OCI-LY7 (cell line): Measurements from ENCODE around the gene MRPL34. TPM values are rescaled to one million over a fixed set of nuclear protein-coding genes. Genes with fewer than 3 reads are reported as not detected.

Experiments
- BruUV-seq: library from RNA; stranded (reverse); fragments of 400-500 nt; replicated peaks from 2 replicates; lab custom pipeline; 2021; lab: Mats Ljungman, UMichigan
- CTCF ChIA-PET: fragments of 300-600 bp; sonication (Branson Sonifier 250); formaldehyde crosslinking; loops from one replicate; lab custom pipeline; 2022; ENCODE audit warnings: antibody characterized with exemption; ENCODE audit not compliant: unreplicated experiment; lab: Charles Lee
- POLR2A ChIA-PET: fragments of 300-600 bp; sonication (Branson Sonifier 250); formaldehyde crosslinking; loops from one replicate; lab custom pipeline; 2022; ENCODE audit warnings: antibody characterized with exemption; lab: Charles Lee
- DNase-seq: peaks from one replicate; pipeline ENCODE4 v3.0.0-alpha.2; 2015; ENCODE audit warnings: low spot score
- H2AFZ ChIP-seq: fragments of 200-600 bp; sonication (generic), shearing (Covaris generic); 2 replicates; pipeline ENCODE4 v1.6.1; 2014; ENCODE audit warnings: mild to moderate bottlenecking, antibody characterized with exemption, low read length, moderate library complexity
- H3K27ac ChIP-seq: fragments of 200-600 bp; sonication (generic); 2 replicates; pipeline ENCODE4 v1.5.1; 2014; ENCODE audit warnings: mixed run types, low read depth, mild to moderate bottlenecking, moderate library complexity, low read length, inconsistent platforms; ENCODE audit not compliant: poor library complexity, severe bottlenecking
- H3K36me3 ChIP-seq: fragments of 200-600 bp; sonication (generic); 2 replicates; pipeline ENCODE4 v1.6.1; 2014; ENCODE audit warnings: mild to moderate bottlenecking, antibody characterized with exemption, low read length, moderate library complexity, mixed read lengths; ENCODE audit not compliant: insufficient read depth
- H3K4me1 ChIP-seq: fragments of 200-600 bp; sonication (generic); 2 replicates; pipeline ENCODE4 v1.5.1; 2014; ENCODE audit warnings: mild to moderate bottlenecking, low read length; ENCODE audit not compliant: insufficient read depth, poor library complexity, severe bottlenecking
- H3K4me2 ChIP-seq: fragments of 200-600 bp; sonication (generic); 2 replicates; pipeline ENCODE4 v1.6.1; 2014; ENCODE audit warnings: mild to moderate bottlenecking, low read length
- H3K4me3 ChIP-seq: fragments of 200-600 bp; sonication (generic); 2 replicates; pipeline ENCODE4 v1.5.1; 2014; ENCODE audit warnings: mild to moderate bottlenecking, low read depth, low read length; ENCODE audit not compliant: poor library complexity, severe bottlenecking
- H3K79me2 ChIP-seq: fragments of 200-600 bp; sonication (generic); 2 replicates; pipeline ENCODE4 v1.6.1; 2016; ENCODE audit warnings: low read depth, mild to moderate bottlenecking, low read length, moderate library complexity, mixed read lengths; ENCODE audit not compliant: insufficient read depth
- H3K9me2 ChIP-seq: fragments of 200-600 bp; sonication (generic); 2 replicates; pipeline ENCODE4 v1.6.1; 2016; ENCODE audit warnings: mild to moderate bottlenecking, low read length, mixed read lengths; ENCODE audit not compliant: insufficient read depth
- H3K9me3 ChIP-seq: fragments of 200-600 bp; sonication (generic); 2 replicates; pipeline ENCODE4 v1.6.1; 2014; ENCODE audit warnings: mild to moderate bottlenecking, mixed run types, low read length, mixed read lengths
- H4K20me1 ChIP-seq: fragments of 200-600 bp; sonication (generic); 2 replicates; pipeline ENCODE4 v1.6.1; 2014; ENCODE audit warnings: mild to moderate bottlenecking, antibody characterized with exemption, low read length, moderate library complexity, mixed read lengths; ENCODE audit not compliant: insufficient read depth
- EZH2phosphoT487 ChIP-seq: fragments of 200-600 bp; sonication (generic); IDR thresholded peaks from 2 replicates; pipeline ENCODE4 v1.6.1; 2018; ENCODE audit warnings: low read depth, borderline replicate concordance, mild to moderate bottlenecking, mixed run types, antibody characterized with exemption, low read length, moderate library complexity, mixed read lengths
- intact Hi-C: fragments of 100-400 bp; cut with micrococcal nuclease; formaldehyde crosslinking; loops from one replicate; pipeline ENCODE4 v1.10.0; 2022; ENCODE audit not compliant: unreplicated experiment
- total RNA-seq, 2 experiments: library from RNA; depleted of rRNA in 1 of 2; stranded (reverse); fragments of >200 nt in 1 of 2; shearing (Covaris generic) in 1 of 2; gene quantifications; 2 replicates each; pipeline ENCODE4 v1.2.3, GENCODE V29; 2014 to 2022
- TF ChIP-seq, protein P1 (sequence below): fragments of 200-600 bp; sonication (generic); conservative IDR thresholded peaks from 2 replicates; pipeline ENCODE4 v1.5.1; 2014; ENCODE audit warnings: mild to moderate bottlenecking, antibody characterized with exemption, low read length, moderate library complexity, mixed read lengths

The MRPL34 gene
- total RNA-seq, 2 experiments from 2014 or later: 173 to 174 TPM

- ChIA-PET POLR2A (no interaction called here), CTCF (no interaction called here)
- Histone ChIP-seq H3K4me2 (no peak overlapping the region), H3K9me2 (no peaks in the 10 kb centered on the region), H2AFZ (no peak overlapping the region), H3K27ac (no peak overlapping the region), H3K36me3 (peaks cover 55% of the 10 kb centered on the region), H3K79me2 (no peaks in the 10 kb centered on the region), H4K20me1 (no peaks in the 10 kb centered on the region), H3K9me3 (no peaks in the 10 kb centered on the region), H3K4me3 (no peak overlapping the region), H3K4me1 (peaks cover 6% of the 10 kb centered on the region)
- intact Hi-C loops: no loop called here
- TF ChIP-seq, protein P1, sequence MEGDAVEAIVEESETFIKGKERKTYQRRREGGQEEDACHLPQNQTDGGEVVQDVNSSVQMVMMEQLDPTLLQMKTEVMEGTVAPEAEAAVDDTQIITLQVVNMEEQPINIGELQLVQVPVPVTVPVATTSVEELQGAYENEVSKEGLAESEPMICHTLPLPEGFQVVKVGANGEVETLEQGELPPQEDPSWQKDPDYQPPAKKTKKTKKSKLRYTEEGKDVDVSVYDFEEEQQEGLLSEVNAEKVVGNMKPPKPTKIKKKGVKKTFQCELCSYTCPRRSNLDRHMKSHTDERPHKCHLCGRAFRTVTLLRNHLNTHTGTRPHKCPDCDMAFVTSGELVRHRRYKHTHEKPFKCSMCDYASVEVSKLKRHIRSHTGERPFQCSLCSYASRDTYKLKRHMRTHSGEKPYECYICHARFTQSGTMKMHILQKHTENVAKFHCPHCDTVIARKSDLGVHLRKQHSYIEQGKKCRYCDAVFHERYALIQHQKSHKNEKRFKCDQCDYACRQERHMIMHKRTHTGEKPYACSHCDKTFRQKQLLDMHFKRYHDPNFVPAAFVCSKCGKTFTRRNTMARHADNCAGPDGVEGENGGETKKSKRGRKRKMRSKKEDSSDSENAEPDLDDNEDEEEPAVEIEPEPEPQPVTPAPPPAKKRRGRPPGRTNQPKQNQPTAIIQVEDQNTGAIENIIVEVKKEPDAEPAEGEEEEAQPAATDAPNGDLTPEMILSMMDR: no peak
- TF ChIP-seq EZH2phosphoT487: no peak
- no peak for DNase-seq
- no TSS peak for BruUV-seq
Observed at GRCh38 chr19:17318966-17319365, 13.3 kb downstream of the MRPL34 start.

GRCh38 chr19:17319473-17320238 is 14.0 kb downstream of the MRPL34 start:
- POLR2A ChIA-PET: no interaction called here
- intact Hi-C loops: no loop called here

More at GRCh38 chr19:17319473-17320238, 14.0 kb downstream of the MRPL34 start:
- peaks cover 9% of the 10 kb centered on the region for H3K4me1 ChIP-seq
- DNase-seq: no peak
- peaks cover 48% of the 10 kb centered on the region for H3K36me3 ChIP-seq
- TF ChIP-seq EZH2phosphoT487: no peak
- TF ChIP-seq, protein P1: no peak
- H3K27ac ChIP-seq: no peak overlapping the region
- TSS peak; percentile 93 for BruUV-seq
- no peak overlapping the region for H3K4me2 ChIP-seq
- H4K20me1 ChIP-seq: no peaks in the 10 kb centered on the region
- no peaks in the 10 kb centered on the region for H3K9me3 ChIP-seq
- H2AFZ ChIP-seq: no peak overlapping the region
- H3K9me2 ChIP-seq: no peaks in the 10 kb centered on the region
- CTCF ChIA-PET: no interaction called here
- no peaks in the 10 kb centered on the region for H3K79me2 ChIP-seq
- H3K4me3 ChIP-seq: no peak overlapping the region
